ENCODE data around the gene PRKCH. TPM values are rescaled to one million over a fixed set of nuclear protein-coding genes. Genes with fewer than 3 reads are reported as not detected.

Gene PRKCH
- total RNA-seq, 1 donor from 2014 or later, result 43.0 TPM

- no peak overlapping the region for H3K4me3 ChIP-seq
- peak overlapping the region; percentile 43 for H3K27ac ChIP-seq
- H3K9me3 ChIP-seq, result no peaks in the 10 kb centered on the region
- TF ChIP-seq POLR2AphosphoS5 (IDR thresholded peaks at IDR 0.05; ENCODE audit: insufficient read depth in 1 of 2, low read depth in 1 of 2) (no peak), POLR2A (IDR thresholded peaks at IDR 0.05) (no peak), CTCF (IDR thresholded peaks at IDR 0.05) (no peak)
- DNase-seq (ENCODE audit: extremely low spot score in 2 of 2), result no peak
- intact Hi-C loops (cut with DNase I), result no loop called here
- H3K4me1 ChIP-seq, result peaks cover 45% of the 10 kb centered on the region
- H3K27me3 ChIP-seq, result no peaks in the 10 kb centered on the region
- no peaks in the 10 kb centered on the region for H3K36me3 ChIP-seq
Observed at GRCh38 chr14:61347826-61348443, 26.6 kb downstream of the PRKCH start.

GRCh38 chr14:61350427-61351270, 29.3 kb downstream of the PRKCH start:
- no peaks in the 10 kb centered on the region for H3K36me3 ChIP-seq
- H3K27me3 ChIP-seq, result no peaks in the 10 kb centered on the region
- H3K4me1 ChIP-seq, result peaks cover 24% of the 10 kb centered on the region
- DNase-seq (ENCODE audit: extremely low spot score in 2 of 2), result no peak
- H3K4me3 ChIP-seq, result no peak overlapping the region
- TF ChIP-seq CTCF (IDR thresholded peaks at IDR 0.05) (no peak), POLR2AphosphoS5 (IDR thresholded peaks at IDR 0.05; ENCODE audit: insufficient read depth in 1 of 2, low read depth in 1 of 2) (no peak), POLR2A (IDR thresholded peaks at IDR 0.05) (no peak)
- intact Hi-C loops (cut with DNase I), result no loop called here
- H3K27ac ChIP-seq, result peak overlapping the region; percentile 7
- H3K9me3 ChIP-seq, result no peaks in the 10 kb centered on the region

GRCh38 chr14:61351477-61351876, 30.1 kb downstream of the PRKCH start:
- Histone ChIP-seq H3K4me3 (no peak overlapping the region), H3K27ac (no peak overlapping the region), H3K9me3 (no peaks in the 10 kb centered on the region), H3K27me3 (no peaks in the 10 kb centered on the region), H3K4me1 (peaks cover 26% of the 10 kb centered on the region), H3K36me3 (no peaks in the 10 kb centered on the region)
- DNase-seq (ENCODE audit: extremely low spot score in 2 of 2), result no peak
- TF ChIP-seq POLR2A (IDR thresholded peaks at IDR 0.05), result no peak
- TF ChIP-seq CTCF (IDR thresholded peaks at IDR 0.05), result no peak
- TF ChIP-seq POLR2AphosphoS5 (IDR thresholded peaks at IDR 0.05; ENCODE audit: insufficient read depth in 1 of 2, low read depth in 1 of 2), result no peak
- intact Hi-C loops (cut with DNase I), result no loop called here

GRCh38 chr14:61355892-61356325, 34.5 kb downstream of the PRKCH start:
- intact Hi-C loops (cut with DNase I), result no loop called here
- DNase-seq (ENCODE audit: extremely low spot score in 2 of 2), result no peak
- no peak overlapping the region for H3K27ac ChIP-seq

More at GRCh38 chr14:61355892-61356325, 34.5 kb downstream of the PRKCH start:
- TF ChIP-seq POLR2A (IDR thresholded peaks at IDR 0.05) (no peak), POLR2AphosphoS5 (IDR thresholded peaks at IDR 0.05; ENCODE audit: insufficient read depth in 1 of 2, low read depth in 1 of 2) (peak; percentile 48 to 94), CTCF (IDR thresholded peaks at IDR 0.05) (no peak)
- Histone ChIP-seq H3K9me3 (no peaks in the 10 kb centered on the region), H3K4me3 (no peak overlapping the region), H3K36me3 (no peaks in the 10 kb centered on the region), H3K4me1 (peaks cover 27% of the 10 kb centered on the region), H3K27me3 (no peaks in the 10 kb centered on the region)
